ENCODE data around the gene GJB2. TPM values are rescaled to one million over a fixed set of nuclear protein-coding genes. Genes with fewer than 3 reads are reported as not detected.

GJB2 gene
- total and polyA plus RNA-seq, 2 experiments from 2014 or later = not detected

GRCh38 chr13:20177049-20177831 lies 15.5 kb downstream of the GJB2 start (continued):
- TF ChIP-seq ZNF462 (CRISPR knock-in tag; IDR thresholded peaks at IDR 0.05) (no peak), ZNF114 (CRISPR knock-in tag; IDR thresholded peaks at IDR 0.05) (no peak), POLR2AphosphoS5 (IDR thresholded peaks at IDR 0.05; ENCODE audit: low read depth) (no peak)

GRCh38 chr13:20175907-20176652 lies 16.7 kb downstream of the GJB2 start:
- H3K27ac ChIP-seq (ENCODE audit: low read depth) = no peak overlapping the region
- H3K4me3 ChIP-seq = no peak overlapping the region
- no peaks in the 10 kb centered on the region for H3K79me2 ChIP-seq (replicated peaks; ENCODE audit: insufficient read depth)
- H3K27me3 ChIP-seq (ENCODE audit: insufficient read depth) = peaks cover 37% of the 10 kb centered on the region
- no peaks in the 10 kb centered on the region for H3K36me3 ChIP-seq (ENCODE audit: insufficient read depth)
- Mint-ChIP-seq H3K4me3 (no peak overlapping the region), H3K27ac (no peak overlapping the region), H3K27me3 (ENCODE audit: insufficient read depth, low read depth, poor library complexity) (peaks cover 15% of the 10 kb centered on the region), H3K36me3 (ENCODE audit: low read depth) (no peaks in the 10 kb centered on the region), H3K4me1 (peaks cover 8% of the 10 kb centered on the region), H3K9me3 (no peaks in the 10 kb centered on the region; the same call in 2 of the 3 replicates)
- H3K4me1 ChIP-seq (ENCODE audit: insufficient read depth) = no peaks in the 10 kb centered on the region
- no peak for TF ChIP-seq EZH2 (IDR thresholded peaks at IDR 0.05; ENCODE audit: low read depth, unreplicated experiment)
- no peak for TF ChIP-seq STAT1 (IDR thresholded peaks at IDR 0.05; ENCODE audit: unreplicated experiment)
- TF ChIP-seq POLR2AphosphoS5 (IDR thresholded peaks at IDR 0.05; ENCODE audit: low read depth) = no peak
- no peak for TF ChIP-seq JUNB (IDR thresholded peaks at IDR 0.05; ENCODE audit: unreplicated experiment)
- H3F3A ChIP-seq (replicated peaks; ENCODE audit: low read depth) = no peaks in the 10 kb centered on the region
- H3K9me2 ChIP-seq (ENCODE audit: insufficient read depth) = no peaks in the 10 kb centered on the region
- ATAC-seq (no peak), DNase-seq (ENCODE audit: low spot score) (no peak)
- peak overlapping the region; percentile 89 for H2AFZ ChIP-seq
- no peak overlapping the region for H3K4me2 ChIP-seq
- no peaks in the 10 kb centered on the region for H4K20me1 ChIP-seq (replicated peaks; ENCODE audit: insufficient read depth)
